IMR-90 (cell line): Measurements from ENCODE around the gene FLT4.

ENCODE experiments used
- BHLHE40 ChIP-seq: fragments of 150-350 bp; IDR thresholded peaks from 2 replicates; pipeline ENCODE4 v1.6.1; 2016; ENCODE audit warnings: mild to moderate bottlenecking, low read depth, low read length
- CEBPB ChIP-seq: IDR thresholded peaks from 2 replicates; pipeline ENCODE4 v1.6.1; 2012; ENCODE audit warnings: low read depth, low read length, improper control_type of control experiment
- CHD1 ChIP-seq: IDR thresholded peaks from 2 replicates; pipeline ENCODE4 v1.6.1; 2012; ENCODE audit warnings: low read depth, low read length, improper control_type of control experiment
- CTCF ChIP-seq: conservative IDR thresholded peaks from 2 replicates; pipeline ENCODE4 v1.5.1; 2012; ENCODE audit warnings: mild to moderate bottlenecking, low read depth, low read length, improper control_type of control experiment
- POLR2A ChIP-seq: IDR thresholded peaks from 2 replicates; pipeline ENCODE4 v1.6.1; 2012; ENCODE audit warnings: mild to moderate bottlenecking, low read depth, low read length
- RAD21 ChIP-seq: IDR thresholded peaks from 2 replicates; pipeline ENCODE4 v1.6.1; 2012; ENCODE audit warnings: low read length, improper control_type of control experiment
- SMC3 ChIP-seq: fragments of 150-350 bp; IDR thresholded peaks from 2 replicates; pipeline ENCODE4 v1.6.1; 2016; ENCODE audit warnings: low read depth, mild to moderate bottlenecking, antibody characterized with exemption, low read length, moderate library complexity

- TF ChIP-seq CHD1 (no peak), CTCF (no peak), POLR2A (no peak), BHLHE40 (no peak), RAD21 (no peak), SMC3 (no peak), CEBPB (no peak)
Measured at GRCh38 chr5:180640861-180641565, 8.4 kb downstream of the FLT4 start.
